WTC11 (cell line): ENCODE results near the gene HINFP. TPM values are rescaled to one million over a fixed set of nuclear protein-coding genes. Genes with fewer than 3 reads are reported as not detected.

Experiments used
- ATAC-seq: fragments of 200-7000 bp; cut with Tn5 transposase; 2 replicates; pipeline ENCODE4 v1.10.0; 2021; ENCODE audit warnings: mild to moderate bottlenecking, moderate library complexity
- CTCF ChIA-PET: fragments of 300-600 bp; sonication (Branson Sonifier 250); formaldehyde crosslinking; loops from one replicate; lab custom pipeline; 2021; ENCODE audit warnings: antibody characterized with exemption; lab: Charles Lee
- POLR2A ChIA-PET: fragments of 350-600 bp; sonication (Branson Sonifier 250); formaldehyde crosslinking; loops from one replicate; lab custom pipeline; 2021; ENCODE audit warnings: antibody characterized with exemption; lab: Charles Lee
- DNase-seq: peaks from one replicate; pipeline ENCODE4 v3.0.0; 2021; ENCODE audit warnings: low spot score
- H3K27ac Mint-ChIP-seq: 2 replicates; pipeline ENCODE4 v1.8.0; 2021; ENCODE audit warnings: mixed read lengths
- H3K27me3 Mint-ChIP-seq: 2 replicates; pipeline ENCODE4 v1.8.0; 2021; ENCODE audit warnings: low read depth, mild to moderate bottlenecking, moderate library complexity, mixed read lengths
- H3K36me3 Mint-ChIP-seq: 2 replicates; pipeline ENCODE4 v1.8.0; 2021; ENCODE audit warnings: mixed read lengths
- H3K4me1 Mint-ChIP-seq: 2 replicates; pipeline ENCODE4 v1.8.0; 2022; ENCODE audit warnings: mixed read lengths
- H3K4me3 Mint-ChIP-seq: 2 replicates; pipeline ENCODE4 v1.8.0; 2021; ENCODE audit warnings: mild to moderate bottlenecking, moderate library complexity, mixed read lengths
- H3K9me3 Mint-ChIP-seq: 2 replicates; pipeline ENCODE4 v1.8.0; 2021; ENCODE audit warnings: mixed read lengths
- ARID4B ChIP-seq: sonication (generic); formaldehyde crosslinking; IDR thresholded peaks from 2 replicates; pipeline ENCODE4 v1.8.0; 2023; ENCODE audit warnings: missing genetic modification reagents, mild to moderate bottlenecking, borderline replicate concordance
- ATF1 ChIP-seq: sonication (generic); formaldehyde crosslinking; IDR thresholded peaks from 2 replicates; pipeline ENCODE4 v1.8.1; 2023; ENCODE audit warnings: mild to moderate bottlenecking, moderate library complexity, missing genetic modification reagents
- CREB1 ChIP-seq: sonication (generic); formaldehyde crosslinking; IDR thresholded peaks from 2 replicates; pipeline ENCODE4 v1.8.0; 2023; ENCODE audit warnings: mild to moderate bottlenecking, missing genetic modification reagents
- FOXJ3 ChIP-seq: sonication (generic); formaldehyde crosslinking; IDR thresholded peaks from 2 replicates; pipeline ENCODE4 v1.9.0; 2021; ENCODE audit warnings: missing genetic modification reagents, mild to moderate bottlenecking, borderline replicate concordance
- FOXP4 ChIP-seq: sonication (generic); formaldehyde crosslinking; IDR thresholded peaks from 2 replicates; pipeline ENCODE4 v1.8.0; 2022; ENCODE audit warnings: mild to moderate bottlenecking, missing genetic modification reagents
- GRHL2 ChIP-seq: fragments of 250-450 bp; sonication (Bioruptor Pico); IDR thresholded peaks from 2 replicates; pipeline ENCODE4 v1.8.0; 2022; ENCODE audit warnings: mild to moderate bottlenecking, moderate library complexity; ENCODE audit not compliant: insufficient replicate concordance, severe bottlenecking
- KAT7 ChIP-seq: sonication (generic); formaldehyde crosslinking; IDR thresholded peaks from 2 replicates; pipeline ENCODE4 v1.8.1; 2023; ENCODE audit warnings: missing genetic modification reagents, mild to moderate bottlenecking, borderline replicate concordance
- MAX ChIP-seq: sonication (generic); formaldehyde crosslinking; IDR thresholded peaks from 2 replicates; pipeline ENCODE4 v1.8.0; 2022; ENCODE audit warnings: mild to moderate bottlenecking, missing genetic modification reagents
- MXD4 ChIP-seq: fragments of 250-450 bp; sonication (Bioruptor Pico); IDR thresholded peaks from 2 replicates; pipeline ENCODE4 v1.8.0; 2021; ENCODE audit warnings: mild to moderate bottlenecking, moderate library complexity, borderline replicate concordance
- NR1H2 ChIP-seq: sonication (generic); formaldehyde crosslinking; IDR thresholded peaks from 2 replicates; pipeline ENCODE4 v1.9.0; 2021; ENCODE audit warnings: mild to moderate bottlenecking, moderate library complexity, missing genetic modification reagents
- SP1 ChIP-seq: sonication (generic); formaldehyde crosslinking; conservative IDR thresholded peaks from 2 replicates; pipeline ENCODE4 v1.8.1; 2022; ENCODE audit warnings: missing genetic modification reagents
- TEAD4 ChIP-seq: sonication (generic); formaldehyde crosslinking; IDR thresholded peaks from 2 replicates; pipeline ENCODE4 v1.8.0; 2022; ENCODE audit warnings: mild to moderate bottlenecking, missing genetic modification reagents
- ZBTB21 ChIP-seq: sonication (generic); formaldehyde crosslinking; IDR thresholded peaks from 2 replicates; pipeline ENCODE4 v1.8.1; 2023; ENCODE audit warnings: mild to moderate bottlenecking, missing genetic modification reagents, borderline replicate concordance
- ZNF263 ChIP-seq: sonication (generic); formaldehyde crosslinking; IDR thresholded peaks from 2 replicates; pipeline ENCODE4 v1.8.1; 2022; ENCODE audit warnings: low read depth, mild to moderate bottlenecking, moderate library complexity, missing genetic modification reagents
- total RNA-seq: library from RNA; stranded (reverse); gene quantifications from 3 replicates; pipeline ENCODE4 v1.2.3, GENCODE V29; 2021
- TF ChIP-seq, protein P1 (sequence below): fragments of 250-450 bp; sonication (Bioruptor Pico); IDR thresholded peaks from 2 replicates; pipeline ENCODE4 v1.9.0; 2021; ENCODE audit warnings: moderate library complexity, mild to moderate bottlenecking, inconsistent platforms, borderline replicate concordance
- TF ChIP-seq, protein P2 (sequence below): fragments of 250-450 bp; sonication (Bioruptor Pico); IDR thresholded peaks from 2 replicates; pipeline ENCODE4 v1.9.0; 2021; ENCODE audit warnings: mild to moderate bottlenecking
- TF ChIP-seq, protein P3 (sequence below): fragments of 250-450 bp; sonication (Bioruptor Pico); IDR thresholded peaks from 2 replicates; pipeline ENCODE4 v1.9.0; 2021; ENCODE audit warnings: mild to moderate bottlenecking, borderline replicate concordance

The HINFP gene
- total RNA-seq, 1 experiment from 2014 or later, result 35.4 TPM

DNA sequence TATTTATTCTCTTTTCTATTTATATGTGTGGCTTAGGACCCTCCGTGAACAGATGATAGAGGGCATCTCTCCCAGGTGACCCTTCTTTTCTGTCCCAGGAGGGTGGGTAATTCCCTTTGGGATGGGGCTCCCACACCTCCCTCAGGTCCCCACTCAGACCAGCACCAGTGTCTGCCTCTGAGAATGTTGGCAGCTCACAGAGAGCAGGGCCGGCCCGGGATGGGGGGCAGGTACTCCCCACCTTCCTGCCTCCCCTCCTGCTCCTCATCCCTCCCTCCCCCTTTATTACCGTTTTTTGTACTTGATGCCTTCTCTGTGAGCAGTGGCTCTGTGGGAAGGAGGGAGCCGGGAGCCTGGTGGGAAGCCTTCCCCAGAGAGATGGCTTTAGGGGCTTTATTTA, 4.8 kb upstream of the HINFP start (continued):
- TF ChIP-seq ARID4B (CRISPR knock-in tag) (no peak), ZNF263 (CRISPR knock-in tag) (no peak)

DNA sequence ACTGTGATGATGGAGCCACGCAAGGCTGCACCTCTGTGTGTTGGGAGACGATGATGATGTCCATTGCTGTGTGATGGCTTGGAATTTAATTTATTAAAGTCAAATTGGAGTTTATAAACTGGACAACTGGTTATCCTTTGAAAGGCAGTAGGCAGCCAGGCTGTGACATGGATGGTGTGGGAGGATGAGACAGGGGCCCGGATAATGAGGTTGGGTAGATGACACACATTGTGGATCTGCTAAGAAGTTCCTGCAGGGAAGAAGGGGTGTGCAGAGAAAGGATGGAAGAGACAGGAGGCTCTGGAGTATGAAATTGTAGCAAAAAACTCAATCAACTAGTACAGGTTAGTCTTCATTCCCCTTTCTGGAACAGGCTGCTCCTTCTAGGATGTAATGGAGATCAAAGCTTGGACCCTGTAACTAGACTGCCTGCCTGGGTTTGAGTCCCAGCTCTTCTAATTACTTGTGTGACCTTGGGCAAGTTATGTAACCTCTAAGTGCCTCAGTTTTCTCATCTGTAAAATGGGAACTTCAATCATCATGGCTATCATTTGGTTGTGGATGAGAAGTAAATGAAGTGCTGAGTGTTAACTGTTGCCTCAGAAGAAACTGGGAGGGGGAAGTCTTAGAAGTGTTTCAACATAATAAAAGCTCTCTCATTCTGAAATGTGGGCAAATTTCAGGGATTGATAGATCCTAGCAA, 4.2 kb upstream of the HINFP start:
- POLR2A ChIA-PET, result no interaction called here
- no peaks in the 10 kb centered on the region; the same call in 1 of the 2 replicates for H3K27me3 Mint-ChIP-seq
- peaks cover 21% of the 10 kb centered on the region for H3K4me1 Mint-ChIP-seq
- H3K36me3 Mint-ChIP-seq, result no peaks in the 10 kb centered on the region; the same call in 1 of the 2 replicates
- H3K27ac Mint-ChIP-seq, result no peak overlapping the region
- TF ChIP-seq CREB1 (CRISPR knock-in tag) (no peak), GRHL2 (CRISPR knock-in tag) (no peak), ATF1 (CRISPR knock-in tag) (no peak), MAX (CRISPR knock-in tag) (no peak), KAT7 (CRISPR knock-in tag) (no peak), FOXJ3 (CRISPR knock-in tag) (no peak), NR1H2 (CRISPR knock-in tag) (no peak)
- TF ChIP-seq, protein P1, sequence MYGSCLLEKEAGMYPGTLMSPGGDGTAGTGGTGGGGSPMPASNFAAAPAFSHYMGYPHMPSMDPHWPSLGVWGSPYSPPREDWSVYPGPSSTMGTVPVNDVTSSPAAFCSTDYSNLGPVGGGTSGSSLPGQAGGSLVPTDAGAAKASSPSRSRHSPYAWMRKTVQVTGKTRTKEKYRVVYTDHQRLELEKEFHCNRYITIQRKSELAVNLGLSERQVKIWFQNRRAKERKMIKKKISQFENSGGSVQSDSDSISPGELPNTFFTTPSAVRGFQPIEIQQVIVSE, result no peak
- TF ChIP-seq, protein P2, sequence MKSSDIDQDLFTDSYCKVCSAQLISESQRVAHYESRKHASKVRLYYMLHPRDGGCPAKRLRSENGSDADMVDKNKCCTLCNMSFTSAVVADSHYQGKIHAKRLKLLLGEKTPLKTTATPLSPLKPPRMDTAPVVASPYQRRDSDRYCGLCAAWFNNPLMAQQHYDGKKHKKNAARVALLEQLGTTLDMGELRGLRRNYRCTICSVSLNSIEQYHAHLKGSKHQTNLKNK (CRISPR knock-in tag), result no peak
- DNase-seq (no peak), ATAC-seq (no peak)
- H3K9me3 Mint-ChIP-seq, result no peaks in the 10 kb centered on the region
- H3K4me3 Mint-ChIP-seq, result no peak overlapping the region
- CTCF ChIA-PET, result no interaction called here

- no peaks in the 10 kb centered on the region for H3K9me3 Mint-ChIP-seq
- H3K27ac Mint-ChIP-seq, result no peak overlapping the region
- DNase-seq (no peak), ATAC-seq (no peak)
- peaks cover 27% of the 10 kb centered on the region for H3K4me1 Mint-ChIP-seq
- no peak overlapping the region for H3K4me3 Mint-ChIP-seq
- H3K27me3 Mint-ChIP-seq, result no peaks in the 10 kb centered on the region; the same call in 1 of the 2 replicates
- POLR2A ChIA-PET, result no interaction called here
- H3K36me3 Mint-ChIP-seq, result peaks cover 2% of the 10 kb centered on the region; the same call in 1 of the 2 replicates
- CTCF ChIA-PET, result interaction anchor here (0.8 kb wide), 1 partner anchor 16 kb away, joined by 3 read pairs; no protein-coding TSS in a partner anchor
- no peak for TF ChIP-seq FOXP4
- TF ChIP-seq, protein P3, sequence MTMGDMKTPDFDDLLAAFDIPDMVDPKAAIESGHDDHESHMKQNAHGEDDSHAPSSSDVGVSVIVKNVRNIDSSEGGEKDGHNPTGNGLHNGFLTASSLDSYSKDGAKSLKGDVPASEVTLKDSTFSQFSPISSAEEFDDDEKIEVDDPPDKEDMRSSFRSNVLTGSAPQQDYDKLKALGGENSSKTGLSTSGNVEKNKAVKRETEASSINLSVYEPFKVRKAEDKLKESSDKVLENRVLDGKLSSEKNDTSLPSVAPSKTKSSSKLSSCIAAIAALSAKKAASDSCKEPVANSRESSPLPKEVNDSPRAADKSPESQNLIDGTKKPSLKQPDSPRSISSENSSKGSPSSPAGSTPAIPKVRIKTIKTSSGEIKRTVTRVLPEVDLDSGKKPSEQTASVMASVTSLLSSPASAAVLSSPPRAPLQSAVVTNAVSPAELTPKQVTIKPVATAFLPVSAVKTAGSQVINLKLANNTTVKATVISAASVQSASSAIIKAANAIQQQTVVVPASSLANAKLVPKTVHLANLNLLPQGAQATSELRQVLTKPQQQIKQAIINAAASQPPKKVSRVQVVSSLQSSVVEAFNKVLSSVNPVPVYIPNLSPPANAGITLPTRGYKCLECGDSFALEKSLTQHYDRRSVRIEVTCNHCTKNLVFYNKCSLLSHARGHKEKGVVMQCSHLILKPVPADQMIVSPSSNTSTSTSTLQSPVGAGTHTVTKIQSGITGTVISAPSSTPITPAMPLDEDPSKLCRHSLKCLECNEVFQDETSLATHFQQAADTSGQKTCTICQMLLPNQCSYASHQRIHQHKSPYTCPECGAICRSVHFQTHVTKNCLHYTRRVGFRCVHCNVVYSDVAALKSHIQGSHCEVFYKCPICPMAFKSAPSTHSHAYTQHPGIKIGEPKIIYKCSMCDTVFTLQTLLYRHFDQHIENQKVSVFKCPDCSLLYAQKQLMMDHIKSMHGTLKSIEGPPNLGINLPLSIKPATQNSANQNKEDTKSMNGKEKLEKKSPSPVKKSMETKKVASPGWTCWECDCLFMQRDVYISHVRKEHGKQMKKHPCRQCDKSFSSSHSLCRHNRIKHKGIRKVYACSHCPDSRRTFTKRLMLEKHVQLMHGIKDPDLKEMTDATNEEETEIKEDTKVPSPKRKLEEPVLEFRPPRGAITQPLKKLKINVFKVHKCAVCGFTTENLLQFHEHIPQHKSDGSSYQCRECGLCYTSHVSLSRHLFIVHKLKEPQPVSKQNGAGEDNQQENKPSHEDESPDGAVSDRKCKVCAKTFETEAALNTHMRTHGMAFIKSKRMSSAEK (CRISPR knock-in tag), result no peak
- no peak for TF ChIP-seq TEAD4 (CRISPR knock-in tag)
- TF ChIP-seq MXD4 (CRISPR knock-in tag), result no peak
- TF ChIP-seq ZBTB21 (CRISPR knock-in tag), result no peak
- TF ChIP-seq SP1, result no peak
Observed at GRCh38 chr11:119118227-119118626, 3.2 kb upstream of the HINFP start.
